Measurements from ENCODE around the gene NPHP4. TPM values are rescaled to one million over a fixed set of nuclear protein-coding genes. Genes with fewer than 3 reads are reported as not detected.

NPHP4 gene
- total and polyA plus RNA-seq, 10 of the 15 experiments (the other 5 are each of a cell fraction or from before 2014, with no cell fraction given): 0.16 to 10.5 (median 3.1) TPM

DNA sequence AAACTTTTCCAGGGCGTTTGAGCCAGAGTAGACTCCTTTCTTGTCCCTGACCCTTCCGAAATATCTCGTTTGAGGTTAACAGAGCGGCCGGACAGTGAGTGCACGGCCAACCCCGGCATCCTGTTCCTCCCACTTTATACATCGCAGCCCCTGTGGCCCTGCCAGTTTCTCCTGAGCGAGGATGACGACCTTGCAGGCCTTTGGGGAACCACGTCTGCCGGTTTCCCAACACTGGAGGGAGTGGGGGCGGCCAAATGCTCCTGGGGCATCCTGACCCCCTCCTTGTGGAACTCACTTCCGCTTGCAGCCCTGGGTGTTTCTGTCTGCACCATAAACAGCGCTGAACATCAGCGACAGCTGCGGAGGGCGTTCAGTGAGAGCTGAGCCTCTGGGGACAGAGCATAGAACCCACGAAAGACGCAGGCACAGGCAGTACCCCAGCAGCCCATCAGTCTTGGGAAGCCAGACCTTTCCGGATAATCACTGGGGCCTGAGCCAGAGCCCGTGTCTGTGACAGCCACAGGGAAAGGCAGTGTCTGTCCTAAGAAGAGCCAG, 48.7 kb upstream of the NPHP4 start:
- Histone ChIP-seq H3K4me3 (no peak overlapping the region), H3K4me2 (ENCODE audit: control insufficient read depth, insufficient read depth) (no peak overlapping the region), H4K20me1 (ENCODE audit: control insufficient read depth, insufficient read depth) (no peaks in the 10 kb centered on the region; the same call in none of the 2 replicates), H3K9me3 (replicated peaks; ENCODE audit: control insufficient read depth, insufficient read depth, low read length) (no peaks in the 10 kb centered on the region), H3K9ac (ENCODE audit: control insufficient read depth, insufficient read depth, low read length) (no peak overlapping the region), H2AFZ (ENCODE audit: control insufficient read depth, low read depth, low read length) (no peak overlapping the region), H3K27ac (ENCODE audit: control insufficient read depth, insufficient read depth) (no peak overlapping the region), H3K4me1 (ENCODE audit: control insufficient read depth, insufficient read depth, low read length) (peaks cover 7% of the 10 kb centered on the region), H3K27me3 (replicated peaks in 1 of 2; ENCODE audit: control insufficient read depth in 2 of 2, insufficient read depth in 2 of 2, low read length in 1 of 2) (no peaks in the 10 kb centered on the region), H3K36me3 (ENCODE audit: control insufficient read depth in 2 of 2, insufficient read depth in 2 of 2, low read length in 1 of 2) (peaks cover 18 to 40% of the 10 kb centered on the region in 2 experiments), H3K79me2 (ENCODE audit: control insufficient read depth, insufficient read depth, low read length) (peaks cover 5% of the 10 kb centered on the region)
- RAD21 ChIA-PET (ENCODE audit: unreplicated experiment): no interaction called here
- TF ChIP-seq PAX8 (IDR thresholded peaks at IDR 0.05) (no peak), ZNF207 (IDR thresholded peaks at IDR 0.05; ENCODE audit: borderline replicate concordance) (no peak), ESRRA (IDR thresholded peaks at IDR 0.05; ENCODE audit: low read length) (no peak), GATAD2B (conservative IDR thresholded peaks at IDR 0.05; ENCODE audit: low read depth) (no peak), SMAD1 (IDR thresholded peaks at IDR 0.05; ENCODE audit: low read depth, partially characterized antibody) (no peak), RUNX3 (IDR thresholded peaks at IDR 0.05; ENCODE audit: low read length) (no peak), TAF1 (IDR thresholded peaks at IDR 0.05; ENCODE audit: borderline replicate concordance, low read depth, low read length) (no peak), ASH2L (IDR thresholded peaks at IDR 0.05; ENCODE audit: borderline replicate concordance, low read depth) (no peak), SMARCA5 (IDR thresholded peaks at IDR 0.05) (no peak), SIN3A (IDR thresholded peaks at IDR 0.05; ENCODE audit: low read depth, low read length) (no peak), ZNF24 (IDR thresholded peaks at IDR 0.05) (no peak), IRF5 (IDR thresholded peaks at IDR 0.05; ENCODE audit: borderline replicate concordance) (no peak), KAT2A (conservative IDR thresholded peaks at IDR 0.05; ENCODE audit: control insufficient read depth, low read depth, low read length) (no peak)
- intact Hi-C loops (cut with micrococcal nuclease; ENCODE audit: unreplicated experiment) (no loop called here), in situ Hi-C loops (cut with MboI) (no loop called here)
- POLR2A ChIA-PET: no interaction called here
- SMC1A ChIA-PET (ENCODE audit: uncharacterized antibody, unreplicated experiment): interaction anchor here (0.5 kb wide), 1 partner anchor 133 kb away, joined by 3 read pairs; no protein-coding TSS in a partner anchor
- WGBS (ENCODE audit: insufficient coverage, insufficient replicate concordance, low lambda C conversion rate, missing lambda C conversion rate): 96% methylated on average over 21 of the region's 22 CpGs
- CTCF ChIA-PET: interaction anchor here (1.0 kb wide), 1 partner anchor 8 kb away, joined by 4 read pairs; no protein-coding TSS in a partner anchor
- no TSS peak for BruUV-seq (replicated peaks)
- DNase-seq (ENCODE audit: low read depth, low spot score): no peak
- FAIRE-seq: no peak
- no peak for ATAC-seq

All from GM12878 (cell line).